HG03064 (cell line): Measurements from ENCODE around the gene FAM131C.

ENCODE experiments used
- ATAC-seq: cut with Tn5 transposase; IDR thresholded peaks from one replicate; pipeline ENCODE4 v1.9.1; 2021; ENCODE audit warnings: low read depth; ENCODE audit not compliant: unreplicated experiment

The FAM131C gene, protein sequence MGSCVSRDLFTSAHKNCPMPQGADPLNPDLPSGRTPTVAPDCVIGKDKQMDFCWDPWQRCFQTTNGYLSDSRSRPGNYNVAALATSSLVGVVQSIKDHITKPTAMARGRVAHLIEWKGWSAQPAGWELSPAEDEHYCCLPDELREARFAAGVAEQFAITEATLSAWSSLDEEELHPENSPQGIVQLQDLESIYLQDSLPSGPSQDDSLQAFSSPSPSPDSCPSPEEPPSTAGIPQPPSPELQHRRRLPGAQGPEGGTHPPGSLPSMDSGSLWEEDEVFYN

DNA sequence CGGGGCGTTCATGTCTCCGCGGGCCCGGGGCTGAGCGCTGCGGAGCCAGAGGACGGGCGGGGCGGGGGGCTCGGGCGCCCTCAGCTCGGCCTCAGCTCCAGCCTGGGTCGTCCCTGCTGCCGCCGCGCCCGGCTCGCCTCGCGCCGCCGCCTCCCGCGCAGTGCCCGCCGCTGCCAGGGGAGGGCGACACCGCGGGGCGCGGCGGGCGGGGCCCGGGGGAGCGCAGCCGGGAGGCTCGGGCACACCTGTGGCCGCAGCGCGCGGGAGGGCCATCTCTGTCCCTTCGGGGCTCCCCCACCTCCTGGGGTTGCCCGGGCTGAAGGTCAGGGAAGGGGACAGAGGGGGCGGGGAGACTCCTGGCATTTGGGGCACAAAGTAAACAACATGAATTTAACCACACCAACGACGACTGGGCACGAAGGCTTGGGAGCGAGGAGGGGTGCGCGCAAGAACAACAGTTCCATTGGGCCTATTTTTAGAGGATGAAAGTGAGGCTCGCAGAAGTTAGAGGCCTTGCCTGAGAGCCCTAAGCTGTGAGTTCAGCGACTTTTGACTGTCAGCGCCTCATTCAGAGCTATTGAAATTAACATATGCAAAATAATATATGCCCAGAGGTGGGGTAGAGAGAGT, at the start of gene FAM131C:
Gene FAM131C (minus strand): TSS at position 162 of the 630 bp plus-strand sequence. CDS start 209 bp downstream, outside the sequence.
- no peak for ATAC-seq

DNA sequence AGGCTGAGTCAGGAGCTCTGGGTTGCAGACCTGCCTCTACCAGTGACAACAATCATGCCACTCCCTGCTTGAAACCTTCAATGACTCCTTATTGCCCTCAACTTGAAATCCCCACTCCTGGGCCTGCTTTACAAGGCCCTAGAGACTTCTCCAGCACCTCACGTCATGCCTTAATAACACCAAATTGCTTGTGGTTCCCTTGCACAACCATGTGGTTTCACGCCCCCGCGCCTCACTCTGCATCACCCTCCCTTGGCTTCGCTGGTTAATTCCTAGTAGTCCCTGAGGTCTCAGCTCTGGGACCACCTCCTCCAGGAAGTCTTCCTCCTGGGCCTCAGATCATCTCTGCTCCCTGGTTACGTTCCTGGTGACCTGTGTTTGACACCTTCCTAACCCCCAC, 49.5 kb upstream of the FAM131C start:
- no peak for ATAC-seq

- ATAC-seq = no peak
Observed at GRCh38 chr1:16122350-16122881, 49.0 kb upstream of the FAM131C start.

DNA sequence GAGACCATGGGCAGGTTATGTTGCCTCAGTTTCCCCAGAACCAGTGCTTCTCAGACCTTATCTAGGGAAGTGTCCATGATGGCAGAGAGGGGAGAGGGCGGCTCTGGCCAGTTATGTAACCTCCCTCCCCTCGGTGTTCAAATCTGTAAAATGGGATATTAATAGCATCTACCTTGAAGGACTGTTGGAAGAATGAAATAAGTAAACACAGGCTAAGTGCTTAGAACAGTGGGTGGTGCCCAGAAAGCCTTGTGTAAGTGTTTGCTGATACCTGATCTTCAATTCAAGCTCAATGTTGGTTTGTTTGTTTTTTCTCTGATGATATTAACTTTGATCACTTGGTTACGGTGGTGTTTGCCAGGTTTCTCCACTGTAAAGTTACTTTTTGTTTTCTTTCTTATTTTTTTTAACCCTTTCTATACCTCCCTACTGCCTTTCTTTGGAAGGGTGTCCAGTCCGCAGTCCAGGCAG, 47.5 kb upstream of the FAM131C start:
- ATAC-seq = no peak

GRCh38 chr1:16120407-16120806, 47.0 kb upstream of the FAM131C start:
- no peak for ATAC-seq

DNA sequence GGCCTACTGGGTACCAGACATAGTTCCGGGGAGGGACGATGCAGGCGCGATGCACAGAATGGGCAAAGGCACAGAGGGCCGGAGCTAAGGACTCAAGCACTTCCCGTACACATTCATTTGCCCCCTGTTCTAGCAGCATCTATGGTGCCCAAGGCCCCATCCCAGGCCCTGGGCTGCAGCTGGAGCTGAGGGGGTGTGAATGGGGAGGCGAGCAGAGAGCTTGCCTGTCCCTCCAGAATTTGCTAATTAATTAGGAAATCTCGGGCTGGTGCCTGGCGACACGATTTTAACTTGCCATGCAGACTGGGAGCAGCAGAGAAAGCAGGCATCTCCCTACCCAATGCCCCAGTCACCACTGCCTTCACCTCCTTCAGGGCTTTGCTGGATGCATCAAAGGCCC, 46.5 kb upstream of the FAM131C start:
- no peak for ATAC-seq

DNA sequence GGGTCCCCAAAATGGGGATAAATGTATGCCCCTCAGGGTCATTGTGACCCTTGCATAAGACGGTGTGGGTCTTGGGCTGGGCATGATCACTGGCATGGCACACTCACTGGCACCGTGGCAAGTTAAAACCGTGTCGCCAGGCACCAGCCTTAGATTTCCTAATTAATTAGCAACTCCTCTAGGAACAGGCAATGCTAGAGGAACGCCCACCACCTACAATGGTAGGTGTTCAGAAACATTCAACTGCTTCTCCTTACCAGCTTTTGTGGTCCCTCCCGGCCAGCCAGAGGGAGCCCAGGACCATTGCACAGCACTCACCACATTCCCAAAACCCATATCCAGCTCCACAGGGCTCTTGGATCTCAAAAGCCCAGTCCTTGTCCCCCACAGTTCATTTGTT, 46.1 kb upstream of the FAM131C start:
- ATAC-seq = no peak

GRCh38 chr1:16118706-16119105, 45.3 kb upstream of the FAM131C start:
- ATAC-seq = no peak

DNA sequence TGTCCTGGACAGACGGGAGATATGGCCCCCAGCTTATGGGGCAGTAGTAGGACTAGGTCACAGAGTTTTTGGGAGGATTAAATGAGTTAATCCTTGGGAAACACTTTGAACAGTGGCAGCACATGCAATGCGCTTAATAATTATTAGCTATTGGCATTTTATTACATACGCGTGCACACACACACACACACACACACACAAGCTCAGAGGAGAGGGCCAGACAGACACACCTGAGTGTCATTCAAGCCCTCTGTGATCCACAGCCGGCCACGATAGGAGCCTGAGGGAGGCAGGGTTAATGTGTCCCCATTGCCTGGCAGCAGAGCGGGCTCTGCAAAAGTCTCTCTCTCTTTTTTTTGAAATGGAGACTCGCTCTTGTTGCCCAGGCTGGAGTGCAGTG, 44.5 kb upstream of the FAM131C start:
- no peak for ATAC-seq

- ATAC-seq = no peak
Observed at GRCh38 chr1:16117369-16117768, 43.9 kb upstream of the FAM131C start.

GRCh38 chr1:16116625-16117024, 43.2 kb upstream of the FAM131C start:
- ATAC-seq = no peak

DNA sequence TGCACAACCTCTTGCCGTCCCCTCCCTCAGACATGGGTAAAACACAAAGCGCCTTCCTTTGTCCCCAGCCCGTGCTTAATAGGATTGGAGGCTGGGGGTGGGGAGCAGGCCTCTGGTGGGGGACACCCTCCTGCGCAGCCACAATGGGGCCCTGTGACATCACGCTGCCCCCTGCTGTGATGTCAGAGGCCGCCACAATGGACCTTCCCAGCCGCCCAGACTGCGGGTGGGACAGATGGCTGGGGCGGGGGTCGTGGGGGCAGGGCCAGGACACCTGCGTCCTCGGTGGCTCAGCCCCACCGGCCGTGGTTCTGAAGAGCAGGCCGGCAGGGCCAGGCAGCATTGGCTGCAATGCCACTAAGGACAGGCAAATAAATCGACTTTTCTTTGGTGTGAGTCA, 42.6 kb upstream of the FAM131C start:
- ATAC-seq = no peak

- ATAC-seq = no peak
Observed at GRCh38 chr1:16115468-16115983, 42.1 kb upstream of the FAM131C start.

DNA sequence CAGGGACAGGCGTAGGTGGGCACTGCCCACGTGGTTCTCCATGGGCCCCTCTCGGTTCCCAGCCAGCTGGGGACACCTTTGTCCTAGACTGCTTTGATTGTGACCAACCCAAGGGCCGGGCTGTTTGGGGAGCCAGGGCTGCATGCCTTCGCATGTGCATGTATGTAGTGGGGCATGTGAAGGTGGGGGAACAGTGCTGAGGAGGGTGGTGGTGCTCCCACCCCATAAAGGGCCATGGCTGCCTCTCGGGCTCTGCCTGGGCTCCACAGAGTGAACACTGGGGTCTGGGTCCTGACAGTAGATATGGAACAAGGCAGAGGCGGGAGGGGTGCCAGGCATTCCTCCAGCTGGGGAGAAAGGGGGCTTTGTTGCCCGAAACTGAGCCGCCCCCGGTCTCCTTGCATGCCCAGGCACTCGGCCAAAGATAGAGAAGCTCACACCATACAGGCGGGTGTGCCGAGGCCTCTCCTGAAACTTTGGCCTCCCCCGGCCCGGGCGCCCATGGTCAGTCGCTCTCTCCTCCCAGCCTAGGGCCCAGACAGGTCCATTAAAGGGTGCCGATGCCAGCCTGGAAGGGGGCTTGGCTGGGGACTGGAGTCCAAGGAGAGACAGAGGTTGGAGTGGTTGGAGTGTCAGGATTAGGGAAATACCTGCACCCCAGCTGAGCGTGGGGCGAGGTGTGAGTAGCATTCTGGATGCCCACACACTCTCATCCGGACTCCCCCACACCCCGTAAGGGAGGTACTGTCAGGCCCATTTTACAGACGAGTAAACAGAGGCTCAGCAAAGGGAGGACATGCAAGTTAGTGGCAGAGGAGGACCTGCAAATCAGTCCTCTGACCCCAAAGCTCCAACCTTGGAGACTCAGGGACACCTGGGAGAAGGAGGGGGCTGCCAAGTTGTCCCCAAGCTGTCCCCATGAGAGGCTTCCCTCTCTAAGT, 41.3 kb upstream of the FAM131C start:
- ATAC-seq = no peak

GRCh38 chr1:16112596-16113555, 39.4 kb upstream of the FAM131C start:
- no peak for ATAC-seq

DNA sequence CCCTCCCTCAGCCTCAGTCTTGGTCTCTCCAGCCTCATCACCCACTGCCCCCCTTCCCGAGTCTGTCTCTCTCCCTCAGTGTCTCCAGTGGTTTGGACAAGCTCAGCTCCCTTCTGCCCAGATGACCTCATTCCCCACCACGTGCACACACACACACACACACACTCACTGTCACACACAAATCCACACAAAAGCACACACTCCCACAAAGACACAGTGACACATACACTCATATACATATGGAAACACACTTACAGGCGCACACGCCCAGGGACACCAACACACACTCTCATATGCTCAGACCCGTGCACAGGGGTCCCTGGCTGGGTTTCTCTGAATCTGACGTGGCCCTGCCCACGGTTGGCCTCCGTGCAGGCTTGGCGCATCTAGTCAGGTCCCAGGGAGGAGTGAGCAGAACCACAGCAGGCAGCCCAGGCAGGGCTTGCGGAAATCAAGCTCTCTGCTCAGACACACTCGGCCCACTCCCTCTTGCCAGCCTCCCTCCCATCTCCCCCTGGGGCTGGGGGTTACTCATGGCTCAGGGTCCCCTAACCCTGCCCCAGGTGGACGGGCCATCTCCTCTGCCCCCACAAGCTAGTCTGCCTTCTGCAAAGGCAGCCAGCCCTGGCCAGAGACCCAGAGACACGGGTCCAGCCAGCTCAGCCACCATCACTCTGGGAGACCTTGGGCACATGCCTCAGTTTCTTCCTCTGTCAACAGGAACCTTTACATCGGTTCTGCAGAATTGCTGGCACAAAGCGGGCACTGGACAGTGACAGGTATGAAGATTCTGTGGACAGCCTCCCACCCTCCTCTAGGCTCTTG, 38.5 kb upstream of the FAM131C start:
- no peak for ATAC-seq

GRCh38 chr1:16110884-16111283, 37.4 kb upstream of the FAM131C start:
- ATAC-seq = no peak

DNA sequence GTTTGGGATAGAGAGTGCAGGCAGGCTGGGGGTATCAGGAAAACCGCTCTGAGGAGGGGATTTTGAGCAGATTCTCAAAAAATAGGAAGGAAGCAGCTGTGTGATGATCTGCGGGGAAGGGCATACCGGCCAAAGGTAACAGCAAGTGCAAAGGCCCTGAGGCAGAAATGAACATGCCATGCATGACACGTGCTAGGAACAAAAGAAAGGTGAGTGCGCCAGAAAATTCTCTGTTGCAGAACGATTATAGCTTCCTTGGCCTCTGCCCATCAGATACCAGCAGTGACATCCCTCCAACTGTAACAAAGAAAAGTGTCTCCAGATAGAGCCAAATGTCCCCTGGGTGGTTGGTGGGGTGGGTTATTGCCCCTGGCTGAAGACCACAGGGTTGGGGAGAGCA, 37.0 kb upstream of the FAM131C start:
- no peak for ATAC-seq

GRCh38 chr1:16109571-16109970, 36.1 kb upstream of the FAM131C start:
- ATAC-seq = no peak
